ENCODE data around the gene SSPN. TPM values are rescaled to one million over a fixed set of nuclear protein-coding genes. Genes with fewer than 3 reads are reported as not detected.

Gene SSPN
- total RNA-seq, 4 donors from 2014 or later: 31.5 to 76.7 (median 45.0) TPM

DNA sequence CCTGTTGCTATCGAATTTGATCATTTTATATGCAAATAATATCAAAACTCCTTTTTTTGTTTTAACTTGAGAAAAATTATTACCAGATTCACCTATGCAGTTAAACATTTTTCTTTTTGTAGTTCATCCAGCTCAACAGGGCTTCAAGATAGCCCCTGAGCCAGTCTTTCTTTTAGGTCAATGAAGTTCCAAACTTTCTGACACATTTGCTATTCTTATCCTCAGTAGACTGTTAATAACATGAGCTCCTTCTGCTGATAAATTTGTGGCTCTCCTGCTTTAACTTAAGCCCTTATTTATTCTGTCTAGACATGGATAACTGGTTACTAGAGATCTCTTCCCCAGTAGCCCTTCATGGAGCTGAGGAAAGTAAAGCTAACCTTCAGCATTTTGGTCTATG is 33.2 kb upstream of the SSPN start:
- no peak for DNase-seq
- H3K4me3 ChIP-seq: no peak overlapping the region
- intact Hi-C loops (cut with DNase I; ENCODE audit: low total_unique reads): no loop called here
- no peak overlapping the region for H3K27ac ChIP-seq
- no peak for TF ChIP-seq CTCF (IDR thresholded peaks at IDR 0.05)
- no peak for TF ChIP-seq POLR2A (IDR thresholded peaks at IDR 0.05)
- H3K4me1 ChIP-seq: no peaks in the 10 kb centered on the region
- H3K27me3 ChIP-seq: no peaks in the 10 kb centered on the region
- H3K9me3 ChIP-seq: no peaks in the 10 kb centered on the region
- no peaks in the 10 kb centered on the region for H3K36me3 ChIP-seq

DNA sequence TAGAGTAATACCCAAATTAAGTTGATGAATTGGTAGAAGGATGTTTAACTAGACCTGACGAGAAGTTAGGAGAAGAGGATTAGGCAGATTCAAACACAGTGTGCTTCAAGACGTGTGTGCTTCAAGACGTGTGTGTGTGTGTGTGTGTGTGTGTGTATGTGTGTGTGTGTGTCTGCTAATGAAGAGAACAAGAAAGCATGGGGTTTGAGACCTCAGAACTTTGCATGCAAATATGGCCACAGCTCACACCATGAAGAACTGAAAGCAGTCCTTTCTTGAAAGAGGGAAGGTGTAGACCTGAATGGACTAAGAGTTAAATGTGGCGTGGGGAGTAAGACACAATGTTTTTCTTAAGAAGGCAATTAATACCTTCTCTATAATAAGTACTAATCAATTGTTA is 32.5 kb upstream of the SSPN start:
- Histone ChIP-seq H3K27me3 (no peaks in the 10 kb centered on the region), H3K36me3 (no peaks in the 10 kb centered on the region), H3K4me1 (no peaks in the 10 kb centered on the region), H3K4me3 (no peak overlapping the region), H3K27ac (no peak overlapping the region), H3K9me3 (no peaks in the 10 kb centered on the region)
- TF ChIP-seq POLR2A (IDR thresholded peaks at IDR 0.05) (no peak), CTCF (IDR thresholded peaks at IDR 0.05) (no peak)
- intact Hi-C loops (cut with DNase I; ENCODE audit: low total_unique reads): no loop called here
- DNase-seq: no peak

- no peaks in the 10 kb centered on the region for H3K9me3 ChIP-seq
- H3K4me1 ChIP-seq: no peaks in the 10 kb centered on the region
- no peak overlapping the region for H3K4me3 ChIP-seq
- H3K36me3 ChIP-seq: no peaks in the 10 kb centered on the region
- intact Hi-C loops (cut with DNase I; ENCODE audit: low total_unique reads): no loop called here
- DNase-seq: no peak
- H3K27me3 ChIP-seq: no peaks in the 10 kb centered on the region
- no peak overlapping the region for H3K27ac ChIP-seq
- TF ChIP-seq POLR2A (IDR thresholded peaks at IDR 0.05) (no peak), CTCF (IDR thresholded peaks at IDR 0.05) (no peak)
These were observed 31.3 kb upstream of the SSPN start for GRCh38 chr12:26164118-26164517.

GRCh38 chr12:26172013-26172412 is 23.4 kb upstream of the SSPN start:
- no peak for DNase-seq
- H3K4me1 ChIP-seq: no peaks in the 10 kb centered on the region
- H3K27me3 ChIP-seq: no peaks in the 10 kb centered on the region
- intact Hi-C loops (cut with DNase I; ENCODE audit: low total_unique reads): no loop called here
- no peaks in the 10 kb centered on the region for H3K36me3 ChIP-seq
- no peak overlapping the region for H3K27ac ChIP-seq
- no peak for TF ChIP-seq POLR2A (IDR thresholded peaks at IDR 0.05)
- TF ChIP-seq CTCF (IDR thresholded peaks at IDR 0.05): no peak
- no peaks in the 10 kb centered on the region for H3K9me3 ChIP-seq
- H3K4me3 ChIP-seq: no peak overlapping the region

- TF ChIP-seq POLR2A (IDR thresholded peaks at IDR 0.05) (no peak), CTCF (IDR thresholded peaks at IDR 0.05) (no peak)
- no peak overlapping the region for H3K4me3 ChIP-seq
- H3K4me1 ChIP-seq: no peaks in the 10 kb centered on the region
- H3K9me3 ChIP-seq: no peaks in the 10 kb centered on the region
- intact Hi-C loops (cut with DNase I; ENCODE audit: low total_unique reads): no loop called here
- DNase-seq: no peak
- H3K27ac ChIP-seq: no peak overlapping the region
- H3K27me3 ChIP-seq: no peaks in the 10 kb centered on the region
- no peaks in the 10 kb centered on the region for H3K36me3 ChIP-seq
These were observed 22.8 kb upstream of the SSPN start for GRCh38 chr12:26172539-26172938.
